ENCODE results near the gene KIF26B.

- no peak for TF ChIP-seq POLR2AphosphoS5 (IDR thresholded peaks at IDR 0.05; ENCODE audit: low read depth, low read length)
- TF ChIP-seq RFX5 (IDR thresholded peaks at IDR 0.05; ENCODE audit: low read length), result no peak
- no peak for TF ChIP-seq CTCF (IDR thresholded peaks at IDR 0.05)
- no peak for TF ChIP-seq FOXJ3 (CRISPR knock-in tag; IDR thresholded peaks at IDR 0.05)
- TF ChIP-seq NRF1 (IDR thresholded peaks at IDR 0.05; ENCODE audit: low read depth, low read length), result no peak
- no peak for TF ChIP-seq TAF1 (IDR thresholded peaks at IDR 0.05; ENCODE audit: borderline replicate concordance, low read depth, low read length)
- no peak for TF ChIP-seq NFIC (IDR thresholded peaks at IDR 0.05; ENCODE audit: borderline replicate concordance)
- TF ChIP-seq USF2 (IDR thresholded peaks at IDR 0.05; ENCODE audit: borderline replicate concordance, low read depth, low read length), result no peak
- TF ChIP-seq YY1 (IDR thresholded peaks at IDR 0.05; ENCODE audit: low read depth), result no peak
These were observed 511.6 kb downstream of the KIF26B start for GRCh38 chr1:245666412-245666811.

Measured in SK-N-SH (cell line).